HG03064 (cell line): ENCODE results near the gene SCN3B.

ENCODE experiments used
- ATAC-seq: cut with Tn5 transposase; IDR thresholded peaks from one replicate; pipeline ENCODE4 v1.9.1; 2021; ENCODE audit warnings: low read depth; ENCODE audit not compliant: unreplicated experiment

SCN3B gene

DNA sequence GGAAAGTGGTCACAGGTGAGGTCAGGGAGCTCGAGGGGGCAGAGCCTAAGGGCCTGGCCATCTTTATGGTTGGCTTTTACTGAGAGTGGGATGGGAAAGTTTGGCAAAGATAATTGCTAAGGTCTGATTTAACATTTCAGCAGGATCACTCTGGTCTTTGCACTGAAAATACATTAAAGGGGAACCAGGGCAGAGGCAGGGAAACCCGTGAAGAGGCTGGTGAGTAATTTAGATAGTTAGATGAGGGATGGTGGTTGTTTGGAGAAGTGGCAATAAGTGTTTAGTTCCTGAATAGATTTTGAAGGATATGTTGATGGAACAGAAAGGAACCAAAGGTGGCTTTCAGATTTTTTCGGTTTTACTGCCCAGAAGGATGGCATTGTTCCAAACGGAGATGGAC is 50.8 kb downstream of the SCN3B start:
- ATAC-seq = no peak

DNA sequence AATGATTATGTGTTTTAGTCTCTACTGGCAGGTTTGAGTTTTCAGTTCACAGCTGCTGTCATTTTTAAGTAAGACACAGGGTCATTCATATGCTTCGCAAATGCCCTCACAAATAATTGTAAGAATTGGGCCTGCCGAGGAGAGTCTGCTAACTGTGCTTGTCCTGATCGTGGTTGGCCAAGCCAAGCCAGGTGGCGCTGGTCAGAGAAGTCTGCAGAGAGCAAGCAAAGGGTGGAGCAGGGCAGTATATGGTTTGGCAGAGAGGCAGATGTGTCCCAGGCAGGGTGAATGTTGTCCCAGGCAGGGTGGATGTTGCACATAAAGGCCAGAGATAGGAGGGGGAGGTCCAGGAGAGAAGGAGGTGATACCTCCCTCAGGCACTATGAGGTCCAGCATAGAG is 52.7 kb downstream of the SCN3B start:
- ATAC-seq = no peak

DNA sequence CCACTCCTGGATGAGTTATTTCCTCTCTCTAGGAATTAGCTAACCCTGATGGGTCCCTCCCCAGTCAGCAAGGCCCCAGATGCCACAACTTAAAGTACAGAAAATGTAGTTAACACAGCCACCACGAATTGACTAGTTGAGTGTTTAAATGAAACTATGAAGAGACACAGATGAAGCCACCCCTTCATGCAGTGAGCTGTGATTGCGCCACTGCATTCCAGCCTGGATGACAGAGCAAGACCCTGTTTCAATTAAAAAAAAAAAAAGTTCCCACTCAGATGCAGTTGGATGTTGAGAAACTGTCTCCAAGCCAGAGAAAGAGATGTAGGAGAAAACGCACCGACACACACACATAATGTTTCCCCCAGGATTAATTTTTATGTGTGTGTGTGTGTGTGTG is 53.3 kb downstream of the SCN3B start:
- no peak for ATAC-seq

DNA sequence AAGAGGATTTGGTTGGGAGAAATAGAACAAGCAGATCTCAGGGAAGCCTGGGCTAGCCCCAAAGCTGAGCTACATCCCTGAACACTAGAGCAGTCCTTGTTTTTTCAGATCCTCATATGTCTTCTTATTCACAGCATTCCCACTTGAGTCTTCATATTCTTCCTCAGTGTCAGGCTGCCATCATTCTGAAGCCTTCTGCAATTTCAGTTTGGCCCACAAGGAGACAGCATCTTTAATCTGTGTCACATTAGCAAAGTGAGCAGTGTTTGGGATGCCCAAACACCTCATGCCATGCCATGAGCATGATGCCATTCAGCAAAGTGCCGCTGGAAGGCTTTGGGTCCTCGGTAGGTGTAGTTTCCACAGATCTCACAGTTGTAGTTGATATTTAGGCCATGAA is 56.6 kb downstream of the SCN3B start:
- no peak for ATAC-seq

DNA sequence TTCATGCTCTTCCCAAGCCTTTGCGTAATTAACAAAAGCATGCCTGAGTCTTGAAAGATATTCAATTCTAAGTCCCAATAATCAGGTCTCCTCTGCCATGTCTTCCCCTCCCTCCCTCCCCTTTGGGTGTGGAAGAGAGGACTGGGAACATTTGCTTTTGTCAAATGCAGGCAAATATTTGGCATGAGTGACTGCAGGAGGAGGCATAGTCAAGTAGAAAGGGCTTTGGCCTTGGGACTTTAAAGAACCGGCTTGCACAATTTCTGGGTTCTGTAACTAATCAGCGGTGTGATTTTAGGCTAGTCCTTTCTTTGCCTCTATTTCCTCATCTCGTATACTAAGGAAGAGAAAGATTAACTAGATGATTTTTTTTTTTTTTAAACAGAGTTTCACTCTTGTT is 59.5 kb downstream of the SCN3B start:
- no peak for ATAC-seq

DNA sequence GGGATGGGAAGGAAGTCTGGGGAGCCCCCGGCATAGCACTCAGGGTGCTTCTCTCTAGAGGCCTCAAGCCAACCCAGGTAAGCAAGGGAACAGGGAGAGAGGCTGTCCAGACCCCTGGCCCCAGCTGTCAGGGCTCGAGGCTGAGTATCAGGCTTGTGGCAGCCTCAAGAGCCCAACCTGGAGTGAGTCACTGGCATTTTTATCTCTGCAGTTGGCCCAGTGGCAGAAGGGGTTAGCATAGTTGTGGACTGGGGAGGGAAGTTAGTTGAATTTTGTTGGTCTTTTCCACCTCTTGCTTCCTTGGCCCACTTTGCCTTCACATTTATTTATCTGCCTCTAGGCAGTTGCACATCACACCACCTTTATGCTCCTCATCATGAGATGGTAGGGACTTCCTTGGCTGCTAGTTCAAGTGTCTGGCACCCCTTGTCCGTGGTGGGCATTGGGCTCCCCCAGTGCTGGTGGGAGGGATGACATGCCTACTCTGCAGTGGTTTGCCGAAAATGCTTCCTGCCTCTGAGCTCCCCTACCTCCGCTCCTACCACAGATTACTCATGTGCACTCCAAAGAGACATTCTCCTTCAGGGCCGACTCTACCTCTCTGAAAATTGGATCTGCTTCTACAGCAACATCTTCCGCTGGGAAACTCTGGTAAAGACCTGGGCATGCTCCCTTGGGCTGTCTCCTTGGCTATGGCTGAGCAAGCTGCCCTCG is 60.1 kb downstream of the SCN3B start:
- no peak for ATAC-seq

DNA sequence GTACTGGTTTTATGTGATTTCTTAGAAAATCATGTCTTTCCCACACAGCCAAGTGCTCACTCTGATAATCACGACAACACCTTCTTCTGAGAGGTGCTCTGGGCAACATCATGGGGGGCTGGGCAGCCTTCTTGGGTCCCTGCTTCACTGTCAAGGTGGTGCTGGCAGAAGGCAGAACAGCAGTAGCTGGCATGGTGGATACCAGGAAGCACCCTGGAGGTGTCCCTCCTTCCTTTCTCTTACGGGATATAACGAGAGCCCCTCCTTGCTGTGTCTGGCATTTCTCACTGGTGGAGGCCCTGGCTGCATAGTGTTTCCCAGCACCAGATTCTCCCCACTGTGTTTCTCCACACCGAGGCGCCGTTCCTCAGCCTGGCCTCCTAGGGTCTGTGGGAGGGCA is 60.9 kb downstream of the SCN3B start:
- ATAC-seq = no peak

DNA sequence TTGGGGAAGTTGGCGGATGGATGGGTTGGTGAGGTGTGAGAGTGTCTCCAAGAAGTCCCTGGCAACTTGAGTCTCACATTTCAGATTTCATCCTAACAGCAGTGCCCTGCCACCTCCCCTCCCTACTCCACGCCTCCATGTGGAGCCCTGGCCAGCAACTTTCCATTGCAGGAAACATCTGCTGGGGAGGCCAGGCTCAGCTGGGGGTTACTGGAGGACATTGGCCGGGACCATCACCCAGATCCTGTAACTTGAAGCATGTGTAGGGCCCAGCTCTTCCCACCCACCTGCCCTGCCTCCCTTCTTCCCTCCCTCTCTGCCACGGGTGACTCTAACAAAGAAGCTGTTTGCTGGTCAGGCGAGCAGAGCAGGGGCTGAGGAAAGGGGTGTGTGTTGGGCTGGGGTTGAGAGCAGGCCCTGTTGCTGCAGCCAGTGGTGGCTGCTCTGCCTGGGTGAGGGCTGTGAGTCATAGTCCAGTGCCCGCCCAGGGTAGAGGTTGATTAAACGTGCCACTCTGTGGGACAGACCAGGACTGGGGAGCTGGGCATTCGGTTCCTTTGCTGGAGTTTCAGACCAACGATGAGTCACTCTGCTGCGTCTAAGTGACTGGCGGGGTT is 64.0 kb downstream of the SCN3B start:
- no peak for ATAC-seq

DNA sequence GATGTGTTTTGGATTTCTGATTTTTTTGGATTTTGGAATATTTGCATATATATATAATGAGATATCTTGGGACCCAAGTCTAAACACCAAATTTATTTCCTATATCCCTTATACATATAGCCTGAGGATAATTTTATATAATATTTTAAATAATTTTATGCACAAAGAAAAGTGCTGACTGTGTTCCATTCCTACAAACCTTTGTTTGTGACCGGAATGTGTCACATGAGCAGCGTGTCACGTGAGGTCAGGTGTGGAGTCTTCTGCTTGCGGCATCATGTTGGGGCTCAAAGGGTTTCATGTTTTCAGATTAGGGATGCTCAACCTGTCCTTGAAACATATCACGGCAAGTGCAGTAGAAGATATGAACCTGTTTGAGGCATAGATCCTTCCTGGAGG is 65.6 kb downstream of the SCN3B start:
- no peak for ATAC-seq

DNA sequence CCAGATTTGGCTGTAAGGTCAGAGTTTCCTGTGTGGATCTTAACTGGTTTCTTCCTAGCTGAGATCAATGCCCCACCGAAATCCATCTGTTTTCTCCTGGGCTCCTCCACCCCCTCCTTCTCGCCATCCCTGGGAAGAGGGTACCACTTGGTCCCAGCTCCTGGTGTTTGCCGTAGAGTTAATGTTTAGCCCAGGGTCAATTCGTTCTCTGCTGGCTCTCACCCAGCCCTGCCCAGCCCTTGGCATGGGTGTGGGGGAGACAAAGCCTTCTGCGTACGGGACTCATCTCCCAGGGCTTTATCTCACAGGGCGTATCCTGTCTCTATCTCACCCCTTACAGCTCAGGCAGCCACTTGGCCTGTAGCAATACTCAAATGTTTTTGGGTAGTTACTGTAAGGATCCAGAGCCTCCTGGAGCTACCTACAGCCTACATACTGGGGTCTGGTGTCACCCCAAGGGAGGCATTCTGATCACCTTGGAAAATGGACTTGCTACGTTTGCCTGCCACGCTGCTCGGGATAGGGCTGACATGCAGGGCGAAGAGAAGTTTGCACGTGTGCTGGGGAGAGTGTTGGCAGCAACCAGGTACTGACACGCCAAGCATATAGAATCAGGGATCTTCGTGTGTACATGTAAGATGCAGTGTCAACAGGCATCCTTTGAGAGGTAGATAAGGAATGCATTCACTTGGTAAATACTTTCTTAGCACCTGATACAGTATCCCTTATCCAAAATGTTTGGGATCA is 66.1 kb downstream of the SCN3B start:
- ATAC-seq = no peak

DNA sequence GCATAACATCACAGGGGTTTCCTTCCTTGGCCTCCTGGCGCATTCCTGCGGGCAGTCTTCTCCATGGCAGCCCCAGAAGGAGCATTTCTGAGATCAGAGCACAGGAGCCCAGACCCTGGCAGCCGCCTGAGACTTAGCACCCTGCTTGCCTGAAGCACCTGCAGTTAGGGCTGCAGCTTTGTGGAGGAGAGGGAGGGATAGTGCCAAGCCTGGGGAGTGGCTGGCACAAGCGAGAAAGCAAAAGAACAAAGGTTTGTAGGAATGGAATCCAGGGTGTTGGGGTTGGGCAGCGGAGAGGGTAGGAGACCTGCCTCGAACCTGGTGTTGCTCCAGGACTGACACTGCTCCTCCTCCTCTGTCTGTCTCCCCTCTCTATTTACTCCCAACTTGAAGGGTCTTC is 66.9 kb downstream of the SCN3B start:
- ATAC-seq = no peak

DNA sequence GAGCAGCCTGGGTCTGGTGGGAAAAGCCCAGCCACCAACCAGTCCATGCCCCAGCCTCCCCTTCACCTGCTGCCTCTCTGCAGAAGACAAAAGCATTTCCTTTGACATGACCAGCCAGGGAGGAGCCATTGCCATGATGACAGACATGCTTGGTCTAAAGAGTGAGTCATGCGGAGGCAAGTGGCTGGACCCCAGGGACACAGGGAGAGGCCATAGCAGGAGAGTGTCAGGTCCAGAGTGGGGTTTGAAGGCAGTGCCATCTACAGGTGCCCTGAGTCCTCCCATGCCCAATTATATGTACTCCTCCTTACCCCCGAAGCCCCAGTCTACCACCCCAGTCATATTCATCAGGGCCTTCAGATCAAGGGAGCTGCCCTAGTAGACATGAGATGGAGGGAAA is 67.4 kb downstream of the SCN3B start:
- ATAC-seq = no peak

DNA sequence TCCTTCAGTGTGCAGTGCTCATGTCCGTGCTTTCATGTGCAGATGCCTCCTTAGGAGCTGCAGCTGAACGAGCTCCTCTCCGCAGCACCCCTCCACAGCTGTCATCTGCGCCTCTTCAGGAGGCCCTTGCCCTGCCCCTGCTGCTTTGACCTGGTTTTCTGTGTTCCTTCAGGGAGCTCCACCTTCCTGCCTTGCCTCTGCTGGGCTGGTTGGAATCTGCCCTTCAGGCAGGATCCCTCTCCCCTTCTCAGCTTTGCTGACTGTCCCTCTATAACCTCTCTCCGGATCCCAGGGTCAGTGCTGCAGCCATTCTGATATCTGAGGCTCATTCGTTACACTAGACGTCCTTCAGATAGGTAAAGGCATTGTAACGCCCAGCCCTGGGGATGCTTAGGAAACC is 67.9 kb downstream of the SCN3B start:
- ATAC-seq = no peak

DNA sequence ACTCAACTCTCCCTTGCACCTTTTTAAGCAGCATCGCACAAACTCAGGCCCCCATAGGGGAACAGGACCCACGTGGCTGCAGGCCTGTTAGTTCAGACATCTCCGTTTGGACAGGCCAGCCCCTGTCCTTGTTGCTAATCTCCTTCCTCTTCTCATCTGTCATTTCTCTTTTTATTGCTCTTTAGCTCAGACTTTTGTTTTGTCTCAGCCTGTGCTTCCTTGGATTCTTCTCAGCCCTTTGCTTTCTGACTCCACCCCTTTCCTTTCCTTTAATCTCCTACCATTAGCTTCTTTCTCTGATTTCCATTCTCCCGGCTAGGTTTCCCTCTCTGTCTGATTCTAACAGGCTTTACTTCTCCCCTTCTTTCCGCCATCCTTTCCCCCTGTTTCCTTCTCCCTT is 68.7 kb downstream of the SCN3B start:
- ATAC-seq = no peak

DNA sequence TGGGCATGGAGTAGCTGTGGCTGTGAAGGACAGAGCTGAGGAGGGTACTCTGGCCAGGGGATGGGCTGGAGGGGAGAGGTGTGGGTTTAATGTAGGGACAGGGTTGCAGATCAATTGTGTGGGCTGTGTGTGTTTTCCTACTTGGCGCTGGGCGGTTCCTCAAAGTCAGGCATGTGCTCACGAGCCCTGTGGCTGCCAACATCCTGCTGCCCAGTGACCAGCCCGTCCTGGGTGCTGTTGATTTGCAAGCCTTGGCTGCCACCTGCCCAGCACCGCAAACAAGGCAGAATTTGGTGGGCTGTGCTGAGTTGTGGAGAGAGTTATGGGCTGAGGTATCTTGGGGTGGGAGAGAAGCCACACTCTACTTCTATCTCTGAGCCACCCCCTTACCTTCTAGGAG is 69.2 kb downstream of the SCN3B start:
- ATAC-seq = no peak

DNA sequence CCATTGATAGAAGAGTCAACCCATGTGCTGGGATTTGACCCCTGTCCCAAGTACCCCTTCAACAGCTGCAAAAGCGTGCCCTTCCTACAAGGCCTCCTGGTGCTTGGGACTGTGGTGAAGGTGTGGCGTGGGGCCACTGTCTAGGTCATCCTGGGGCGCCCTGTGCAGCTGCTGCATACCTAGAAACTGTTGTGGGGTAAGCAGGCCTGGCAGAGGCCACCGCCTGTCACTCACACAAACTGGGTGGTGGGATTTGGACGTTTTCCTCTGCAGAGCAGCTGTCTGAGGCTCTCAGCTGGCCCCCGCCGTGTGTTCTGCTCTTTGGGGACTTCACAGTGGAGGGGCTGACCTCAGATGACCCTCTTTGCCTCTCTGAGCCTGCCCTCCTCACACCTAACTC is 69.7 kb downstream of the SCN3B start:
- no peak for ATAC-seq

DNA sequence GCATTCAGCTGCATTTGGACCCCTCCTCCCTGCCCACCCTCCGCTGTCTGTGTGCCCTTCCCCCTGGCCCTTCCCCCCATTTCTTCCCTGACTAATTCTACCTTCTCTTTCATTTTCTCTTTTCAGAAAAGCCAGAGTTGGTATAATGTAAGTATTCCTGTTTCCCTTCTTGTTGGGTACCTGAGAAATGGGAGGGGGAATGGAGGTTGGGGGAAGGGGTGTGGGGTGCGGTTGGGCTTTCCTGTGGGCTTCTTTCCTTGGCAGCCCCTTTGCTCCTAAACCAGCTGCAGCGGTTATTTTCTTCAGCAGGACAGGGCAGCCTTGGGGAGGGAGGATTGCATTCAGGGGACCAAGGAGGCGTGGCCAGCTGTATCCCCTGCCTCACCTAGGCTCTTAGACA is 70.2 kb downstream of the SCN3B start:
- ATAC-seq = no peak

DNA sequence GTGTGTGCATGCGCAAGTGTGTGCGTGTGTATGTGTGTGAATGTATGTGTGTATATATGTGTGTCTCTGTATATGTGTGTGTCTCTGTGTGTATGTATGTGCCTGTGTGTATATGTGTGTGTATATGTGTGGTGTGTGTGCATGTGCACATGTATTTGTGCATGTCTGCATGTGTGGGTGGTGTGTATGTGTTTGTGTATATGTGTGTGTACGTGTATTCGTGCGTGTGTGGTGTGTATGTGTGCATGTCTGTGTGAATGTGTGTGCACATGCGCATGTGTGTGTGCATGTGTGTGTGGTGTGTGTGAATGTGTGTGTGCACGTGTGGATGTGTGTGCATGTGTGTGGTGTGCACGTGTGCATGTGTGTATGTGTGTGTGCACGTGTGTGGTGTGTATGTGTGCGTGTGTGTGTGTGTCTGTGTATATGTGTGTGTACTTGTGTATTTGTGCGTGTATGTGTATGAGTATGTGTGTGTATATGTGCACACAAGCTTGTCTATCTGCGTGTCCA is 71.4 kb downstream of the SCN3B start:
- no peak for ATAC-seq

DNA sequence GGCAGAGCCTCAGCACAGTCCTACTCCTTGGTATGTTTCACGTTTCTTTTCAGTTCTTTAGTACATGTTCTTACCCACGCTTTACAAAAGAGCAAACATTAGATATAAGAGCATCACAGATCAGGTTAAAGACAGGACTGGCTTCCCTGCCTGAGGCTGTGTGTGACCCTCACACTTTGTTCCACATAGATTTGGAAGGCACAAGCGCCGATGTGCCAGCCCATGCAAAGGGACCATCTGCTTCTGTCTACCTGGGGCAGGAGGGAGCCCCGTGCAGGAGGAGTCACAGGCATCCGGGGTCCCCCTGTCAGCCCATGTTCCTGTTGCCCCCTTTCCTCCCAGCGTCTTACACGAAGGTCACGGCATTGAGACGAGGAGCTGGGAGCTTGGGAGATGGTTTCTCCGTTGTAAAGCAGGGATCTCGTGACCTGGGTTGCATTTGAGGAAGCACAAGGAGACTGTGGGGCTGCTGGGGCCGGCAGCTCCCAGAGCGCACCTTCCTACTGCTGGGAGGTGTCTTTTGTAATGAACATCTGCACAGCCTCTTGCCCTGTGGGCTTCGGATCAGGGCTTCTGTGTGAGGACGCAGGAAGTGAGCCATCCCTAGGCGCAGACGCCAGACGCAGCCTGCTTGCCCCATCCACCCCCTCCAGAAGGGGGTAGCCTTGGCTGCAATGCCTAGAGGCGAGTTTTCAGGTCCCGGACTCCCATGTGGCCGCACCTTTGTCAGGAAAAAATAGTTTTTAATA is 72.6 kb downstream of the SCN3B start:
- no peak for ATAC-seq

DNA sequence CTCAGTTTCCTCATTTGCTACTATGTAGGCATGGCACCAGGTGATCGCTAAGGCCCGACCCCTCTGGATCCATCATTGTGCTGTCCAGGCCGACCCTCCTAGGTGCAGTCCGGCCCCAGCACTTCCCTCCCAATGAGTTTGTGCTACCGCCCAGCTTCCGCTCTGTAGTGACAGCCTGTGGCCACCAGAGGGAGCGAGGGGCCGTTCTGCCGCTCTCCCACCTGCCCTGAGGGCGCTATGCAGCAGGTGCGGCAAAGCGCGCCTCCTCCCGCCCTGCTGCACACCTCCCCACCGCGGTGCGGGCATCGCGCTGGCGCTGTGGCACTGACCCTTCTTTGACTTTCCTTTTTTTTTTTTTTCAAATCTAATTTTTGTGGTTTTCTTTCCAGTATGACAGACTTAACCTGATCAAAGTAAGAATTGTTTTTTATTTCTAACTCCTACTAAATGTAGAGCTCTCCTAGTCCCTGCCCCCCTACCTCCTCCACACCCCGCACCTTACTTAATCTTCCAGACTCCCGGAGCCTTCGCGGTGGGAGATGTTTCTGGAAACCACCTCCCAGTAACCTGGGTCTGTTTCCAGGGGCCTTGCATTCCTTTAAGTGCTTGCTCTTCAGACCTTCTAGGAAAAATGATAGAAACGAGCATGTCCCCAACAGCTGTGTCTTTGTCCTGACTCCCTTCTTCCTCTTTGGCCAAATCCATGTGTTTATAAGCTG is 73.7 kb downstream of the SCN3B start:
- ATAC-seq = peak; percentile 81
